ENCODE measurements around the gene DCLK2.

The DCLK2 gene

DNA sequence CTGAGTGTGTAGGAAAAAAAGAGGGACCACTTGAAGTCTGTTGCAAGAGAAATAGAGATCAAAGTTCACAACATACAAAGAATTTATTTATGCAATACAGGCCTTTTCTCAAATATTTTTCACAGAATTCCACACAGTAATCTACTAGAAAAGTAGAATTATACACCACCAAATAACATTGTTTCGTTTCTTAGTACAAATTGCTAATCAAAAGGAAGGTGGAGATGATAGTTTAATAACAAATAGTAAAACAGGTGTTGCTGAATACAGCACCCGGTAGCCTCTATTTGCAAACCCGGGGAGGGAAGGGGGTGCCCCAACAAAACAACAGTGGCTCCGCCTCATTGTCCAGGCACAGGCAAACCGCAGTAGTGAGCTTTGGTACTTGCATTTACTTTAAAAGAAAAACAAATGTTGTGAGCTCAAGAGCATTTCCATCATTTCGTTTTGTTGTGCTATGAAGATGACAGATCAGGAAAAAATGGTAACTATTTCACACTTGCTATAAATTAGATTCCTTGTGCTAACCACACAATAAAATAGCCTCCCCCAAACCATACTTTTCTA lies 186.4 kb downstream of the DCLK2 start:
- no peak for DNase-seq (ENCODE audit: low spot score)

DNA sequence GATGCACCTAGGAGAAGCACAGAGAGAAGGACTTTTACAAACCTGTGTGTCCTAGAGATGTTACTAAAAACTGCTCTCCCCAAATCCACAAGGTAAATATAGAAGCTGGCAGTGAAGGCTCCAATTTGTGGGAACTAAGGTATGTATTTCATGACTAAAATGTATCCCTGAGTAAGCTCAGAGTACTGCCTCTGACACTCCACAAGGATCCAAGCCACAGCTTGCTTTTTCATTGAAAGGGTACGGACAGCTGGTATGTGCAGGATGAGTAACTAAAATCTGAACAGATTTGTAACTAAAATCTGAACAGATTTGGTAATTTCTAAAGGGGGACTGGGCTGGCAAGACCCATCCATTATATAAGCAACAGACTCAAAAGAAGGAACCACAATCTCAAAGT lies 187.6 kb downstream of the DCLK2 start:
- DNase-seq (ENCODE audit: low spot score) = no peak

DNA sequence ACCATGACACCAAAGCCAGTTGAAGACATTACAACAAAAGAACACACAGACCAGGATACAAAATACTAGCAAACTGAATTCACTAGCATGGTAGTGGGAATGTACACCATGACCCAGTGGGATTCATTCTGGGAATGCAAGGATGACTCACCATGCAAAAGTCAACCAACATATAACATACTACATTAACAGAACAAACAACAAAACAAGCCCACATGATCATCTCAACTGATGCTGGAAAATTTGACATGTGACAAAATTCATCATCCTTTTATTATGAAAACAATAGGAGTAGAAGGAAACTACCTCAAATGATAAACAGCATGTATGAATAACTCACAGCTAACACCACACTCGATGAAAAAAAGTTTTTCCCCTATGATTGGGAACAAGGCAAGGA lies 190.2 kb downstream of the DCLK2 start:
- DNase-seq (ENCODE audit: low spot score) = no peak

DNA sequence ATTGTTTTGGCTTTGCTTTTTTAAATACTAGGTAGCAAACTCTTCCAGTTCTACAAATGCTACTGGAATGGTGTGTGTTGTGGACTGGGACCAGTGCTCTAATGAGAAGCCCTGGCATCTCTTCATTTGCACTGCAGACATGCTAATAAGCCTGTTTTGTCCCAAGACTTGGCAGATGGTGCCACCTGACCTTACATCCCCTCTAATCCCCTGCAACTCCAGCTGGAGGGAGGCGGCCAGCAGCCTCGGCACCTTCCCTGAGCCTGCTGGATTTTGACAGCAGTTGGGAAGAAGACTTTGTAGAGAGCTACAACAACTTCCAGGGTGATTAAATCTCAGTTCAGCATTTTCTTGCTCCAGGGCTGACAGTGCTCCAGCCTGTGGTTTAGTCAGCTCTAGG lies 200.0 kb downstream of the DCLK2 start:
- no peak for DNase-seq (ENCODE audit: low spot score)

DNA sequence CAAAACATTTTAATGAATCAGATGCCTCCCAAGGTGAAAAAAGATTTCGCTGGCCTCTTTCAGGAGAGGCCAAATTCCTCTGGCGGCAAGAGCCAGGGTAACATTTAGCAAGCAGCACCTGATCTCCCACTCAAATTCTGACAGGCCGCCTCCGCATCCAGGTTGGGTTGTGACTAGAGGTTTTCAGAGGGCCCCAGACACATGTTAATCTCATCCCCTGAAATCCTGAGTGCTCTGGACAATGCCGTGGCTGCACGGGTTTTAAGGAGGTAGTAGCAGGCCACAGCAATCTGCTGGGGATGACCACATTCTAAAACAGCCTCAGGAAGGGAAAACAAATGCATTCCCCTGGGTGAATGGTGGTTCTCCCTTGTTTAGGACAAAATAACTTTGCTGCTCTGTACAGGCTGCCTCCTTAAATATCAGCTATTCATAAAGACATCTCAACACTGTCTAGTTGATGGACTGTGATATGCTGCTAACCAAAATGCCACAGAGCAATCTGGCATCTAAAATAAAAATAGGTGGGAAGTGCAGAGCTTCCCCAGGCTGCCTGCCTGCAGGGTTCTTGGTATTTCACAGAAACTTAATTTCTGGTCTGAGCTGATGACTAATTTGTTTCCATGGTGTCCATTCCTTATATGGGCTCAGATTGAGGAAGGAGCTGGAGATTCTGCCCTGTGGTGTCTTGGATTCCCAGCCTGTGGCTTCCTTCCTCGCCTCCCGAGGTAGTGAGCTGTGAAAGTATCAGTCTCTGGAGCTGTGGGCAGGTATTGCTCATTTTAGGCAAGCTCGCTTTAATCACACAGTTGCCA lies 202.0 kb downstream of the DCLK2 start:
- DNase-seq (ENCODE audit: low spot score) = peak; percentile 57

DNA sequence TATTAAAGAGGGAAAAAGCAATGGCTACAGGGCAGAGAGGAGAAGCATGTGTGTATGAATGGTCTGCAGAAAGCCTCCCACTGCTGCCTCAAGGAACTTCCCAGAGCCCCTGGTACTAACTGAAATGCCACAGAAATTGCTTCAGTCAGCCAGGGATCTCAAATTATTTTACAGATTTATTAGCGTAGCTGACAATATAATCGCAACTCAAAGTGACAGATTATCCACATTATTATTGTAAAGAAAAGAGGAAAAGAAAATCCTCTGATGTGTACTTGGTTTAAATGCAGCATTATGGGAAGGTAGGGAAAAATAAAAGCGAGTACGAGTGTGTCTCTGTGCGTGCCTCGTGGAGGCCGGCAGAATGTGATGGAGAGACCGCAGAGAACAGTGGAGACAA lies 202.7 kb downstream of the DCLK2 start:
- no peak for DNase-seq (ENCODE audit: low spot score)

DNA sequence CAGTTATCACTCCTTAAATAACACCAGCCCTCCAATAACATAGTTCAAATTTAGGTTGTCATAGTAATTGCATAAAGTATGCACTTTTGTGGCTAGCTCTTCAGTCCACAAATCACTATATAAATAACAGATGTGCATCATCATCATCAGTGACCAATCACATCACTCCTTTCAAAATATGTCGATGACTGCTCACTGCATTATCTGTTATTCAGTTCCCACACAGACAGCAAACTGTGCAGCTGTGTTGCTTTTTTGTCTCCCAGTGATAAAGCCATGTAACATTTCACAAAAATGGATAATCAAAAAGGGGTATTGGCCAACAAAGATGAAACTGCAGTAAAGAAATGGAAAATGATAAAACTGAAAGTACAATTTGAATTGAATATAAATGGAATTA lies 205.4 kb downstream of the DCLK2 start:
- no peak for DNase-seq (ENCODE audit: low spot score)

DNA sequence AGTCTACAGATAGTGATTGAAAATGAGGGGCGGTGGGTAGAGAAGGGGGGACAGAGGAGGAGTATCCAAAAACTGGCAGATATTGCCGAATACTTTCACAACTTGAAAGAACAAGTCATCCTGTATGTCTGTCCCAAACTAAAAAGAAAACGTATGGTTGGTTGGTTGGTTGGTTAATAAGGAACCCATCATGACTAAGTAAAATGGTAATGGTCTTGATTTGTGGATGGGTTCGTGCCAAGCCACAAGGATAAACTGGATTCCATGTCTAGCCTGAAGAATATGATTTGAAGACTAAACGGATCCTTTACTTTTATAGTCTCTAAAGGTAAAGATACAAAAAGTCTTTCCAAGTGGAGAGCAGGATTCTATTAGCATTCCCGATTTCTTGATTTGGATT lies 208.4 kb downstream of the DCLK2 start:
- no peak for DNase-seq (ENCODE audit: low spot score)

DNA sequence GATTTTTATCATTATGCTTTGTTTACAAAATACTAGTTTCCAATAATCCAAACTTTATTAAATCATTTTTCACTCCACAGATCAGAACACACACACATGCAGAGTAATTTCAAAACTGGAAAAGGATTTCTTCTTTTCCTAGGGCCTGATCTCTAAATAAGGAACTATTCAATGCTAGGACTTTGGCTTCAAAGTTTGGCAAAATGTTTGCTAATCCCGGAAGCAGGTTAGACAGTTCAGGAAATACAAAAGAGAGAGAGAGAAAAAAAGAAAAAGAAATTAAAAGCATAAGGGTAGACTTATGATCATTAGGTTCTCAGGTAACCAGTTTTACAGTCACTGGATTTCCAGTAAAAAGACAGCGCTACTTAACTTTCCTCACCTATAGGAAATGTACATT lies 211.0 kb downstream of the DCLK2 start:
- DNase-seq (ENCODE audit: low spot score) = no peak

DNA sequence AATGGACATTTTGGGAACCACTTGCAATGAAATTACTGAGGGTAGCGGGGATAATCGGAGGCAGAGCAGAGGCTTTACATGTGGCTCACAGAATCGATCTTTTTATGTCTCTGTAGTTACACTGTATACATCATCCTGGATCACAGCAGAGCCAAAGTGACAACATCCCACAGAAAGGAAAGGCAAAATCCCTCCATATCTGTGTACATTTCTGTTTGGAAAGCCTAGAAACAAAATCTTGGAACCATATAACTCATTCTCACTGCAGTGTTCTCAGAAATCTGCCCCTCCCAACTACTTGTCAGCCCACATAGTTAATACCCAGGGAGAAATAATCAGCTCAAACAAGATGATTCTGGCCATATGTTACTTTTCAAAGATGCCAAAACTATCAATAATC lies 211.6 kb downstream of the DCLK2 start:
- DNase-seq (ENCODE audit: low spot score) = no peak

DNA sequence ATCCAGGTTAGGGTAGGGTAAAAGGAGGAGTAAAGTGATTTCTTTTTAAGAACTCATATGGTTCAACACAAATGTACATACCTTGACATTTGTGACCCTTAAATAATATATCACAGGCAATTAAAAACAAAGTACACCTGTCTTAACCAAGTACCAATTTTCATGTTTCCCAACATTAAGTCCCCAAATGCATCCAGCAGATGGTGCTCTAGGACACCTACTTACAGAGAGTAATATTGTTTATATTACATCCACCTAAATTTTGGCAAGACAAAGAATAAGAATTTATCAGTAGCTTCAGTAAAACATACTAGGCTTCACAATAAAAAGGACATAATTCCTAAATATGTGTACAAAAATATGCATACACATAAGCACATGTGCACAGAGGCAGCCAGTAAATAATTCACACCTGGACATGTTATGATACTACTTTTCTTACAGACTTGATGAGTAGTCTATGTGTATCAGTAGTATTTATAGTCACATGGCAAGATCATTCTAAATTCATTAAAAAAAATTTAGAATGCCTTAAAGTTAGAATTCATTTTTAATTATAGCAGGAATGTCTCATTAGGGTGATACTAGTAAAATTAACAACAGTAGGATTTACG lies 219.7 kb downstream of the DCLK2 start:
- peak; percentile 51 for DNase-seq (ENCODE audit: low spot score)

DNA sequence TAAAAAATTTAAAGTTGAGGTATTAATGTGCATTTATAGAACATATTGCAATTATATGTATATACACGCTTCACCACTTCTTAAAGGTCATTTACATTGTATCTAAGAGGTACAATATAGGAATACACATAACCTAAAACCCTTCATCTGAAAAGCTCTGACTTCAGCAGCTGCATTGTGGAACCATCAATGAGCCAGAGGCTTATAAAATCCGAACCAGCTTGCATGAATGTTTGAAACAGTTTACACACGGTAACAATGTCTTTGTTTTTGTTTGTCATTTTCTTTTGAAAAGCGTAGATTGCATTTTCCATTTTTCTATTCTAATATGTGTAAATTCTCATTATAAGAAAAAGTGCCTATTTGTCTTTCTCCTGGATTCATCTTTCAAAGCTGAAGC lies 221.6 kb downstream of the DCLK2 start:
- DNase-seq (ENCODE audit: low spot score) = no peak

DNA sequence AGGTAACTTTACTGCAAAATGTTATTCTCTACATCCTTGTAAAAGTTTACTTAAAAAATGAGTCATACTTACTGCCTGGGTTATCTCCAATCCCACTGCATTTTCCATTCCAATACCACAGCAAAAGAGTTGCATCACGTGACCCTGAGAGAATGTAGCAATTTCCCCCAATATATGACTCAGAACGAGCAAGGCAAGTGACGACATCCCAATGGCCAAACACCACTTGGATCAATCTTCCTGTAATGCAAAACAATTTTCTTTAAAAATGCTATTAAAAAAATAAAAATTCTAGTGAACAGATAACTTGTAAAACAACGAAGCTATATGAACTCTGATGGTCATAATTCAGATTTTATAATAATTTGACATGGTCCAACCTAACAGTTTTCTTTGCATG lies 224.3 kb downstream of the DCLK2 start:
- peak; percentile 59 for DNase-seq (ENCODE audit: low spot score)

DNA sequence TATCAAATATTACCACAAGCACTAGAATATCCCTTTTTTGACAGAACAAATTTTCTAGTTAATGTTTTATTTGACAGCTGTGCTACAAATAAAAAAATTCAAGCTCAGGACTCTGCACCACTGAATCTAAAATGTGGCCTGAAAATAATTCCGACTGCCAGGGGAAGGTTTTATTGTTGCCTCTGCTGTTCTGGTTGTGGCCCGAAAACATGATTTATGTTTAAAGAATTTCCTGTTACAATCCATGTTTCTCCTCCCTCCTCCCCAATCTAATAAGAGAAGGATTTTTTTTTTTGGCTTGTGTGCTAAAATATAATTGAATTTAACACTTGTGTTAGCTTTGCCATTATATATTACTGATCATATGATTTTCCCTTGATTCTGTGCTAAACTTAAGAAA lies 227.8 kb downstream of the DCLK2 start:
- DNase-seq (ENCODE audit: low spot score) = peak; percentile 36

DNA sequence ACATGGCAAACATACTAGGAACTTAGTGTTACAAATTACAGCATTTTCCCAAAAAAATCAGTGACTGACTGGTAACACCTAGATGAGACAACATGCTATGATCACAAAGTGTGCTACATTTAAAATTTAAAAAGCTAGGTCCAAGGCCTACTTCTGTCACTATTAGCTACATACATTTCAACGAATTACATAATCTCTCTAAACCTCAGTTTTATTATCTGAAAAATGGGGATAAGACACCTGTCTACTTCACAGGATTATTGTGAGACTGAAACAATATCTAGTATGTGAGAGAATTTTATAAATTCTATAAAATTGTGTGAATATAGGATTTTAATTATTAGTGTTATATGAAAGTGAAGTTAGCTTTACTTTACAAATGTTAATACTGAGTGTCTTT lies 228.5 kb downstream of the DCLK2 start:
- DNase-seq (ENCODE audit: low spot score) = no peak

All from kidney capillary endothelial cell (primary cell).